Thyroid gland (tissue), 4 donors: ENCODE measurements around the gene CDC42BPA. TPM values are rescaled to one million over a fixed set of nuclear protein-coding genes. Genes with fewer than 3 reads are reported as not detected.

Experiments
- DNase-seq, 2 donors: peaks; one replicate each; pipeline ENCODE4 v3.0.0-alpha.2; 2019
- H3K27ac ChIP-seq, 3 donors: fragments of 200-600 bp; sonication (generic); 1 replicate in 2 of 3; 2 replicates in 1 of 3; pipeline ENCODE4 v1.5.1; 2016 to 2019; ENCODE audit warnings: mild to moderate bottlenecking in 1 of 3, moderate library complexity in 1 of 3
- H3K27me3 ChIP-seq: fragments of 200-600 bp; sonication (generic); one replicate; pipeline ENCODE4 v1.5.1; 2019
- H3K36me3 ChIP-seq, 2 donors: fragments of 200-600 bp; sonication (generic); one replicate each; pipeline ENCODE4 v1.5.1; 2016 to 2019
- H3K4me1 ChIP-seq, 2 donors: fragments of 200-600 bp; sonication (generic); one replicate each; pipeline ENCODE4 v1.5.1; 2017 to 2019
- H3K4me3 ChIP-seq, 3 donors: fragments of 200-600 bp; sonication (generic); replicated peaks in 1 of 3; 1 replicate in 2 of 3; 2 replicates in 1 of 3; pipeline ENCODE4 v1.5.1; 2016; ENCODE audit warnings: mild to moderate bottlenecking in 1 of 3
- H3K9me3 ChIP-seq: fragments of 200-600 bp; sonication (generic); one replicate; pipeline ENCODE4 v1.5.1; 2017
- CTCF ChIP-seq, 6 experiments: fragments of 200-600 bp in 3 of 6; fragments of 450-650 bp in 3 of 6; sonication (generic) in 3 of 6; IDR thresholded peaks; one replicate each; pipeline ENCODE4 v1.5.1; 2016 to 2019; ENCODE audit warnings: antibody characterized with exemption in 6 of 6, mild to moderate bottlenecking in 2 of 6, inconsistent platforms in 1 of 6, moderate library complexity in 1 of 6
- POLR2A ChIP-seq, 2 donors: fragments of 450-650 bp; IDR thresholded peaks; one replicate each; pipeline ENCODE4 v1.6.1; 2017; ENCODE audit warnings: antibody characterized with exemption in 2 of 2, mild to moderate bottlenecking in 2 of 2, moderate library complexity in 1 of 2
- WGBS, 2 donors: methylation state at CpG; one replicate each; pipeline ENCODE4 v1.1.5; 2017; 5-methylcytosine and 5-hydroxymethylcytosine counted together
- intact Hi-C: fragments of 100-400 bp; cut with DNase I; formaldehyde crosslinking; loops from one replicate; pipeline ENCODE4 v1.15.1; 2023
- small RNA-seq: library from RNA; depleted of rRNA; stranded (forward); fragments of <200 nt; gene quantifications from one replicate; pipeline ENCODE3, GENCODE V24; 2016
- total RNA-seq, 4 donors: library from RNA; depleted of rRNA; stranded (reverse); fragments of >200 nt; gene quantifications; one replicate each; pipeline ENCODE4 v1.2.3, GENCODE V29; 2016

Gene CDC42BPA
- total RNA-seq, 4 donors from 2014 or later = 25.0 to 50.0 (median 30.5) TPM

- intact Hi-C loops = no loop called here
- no peak for TF ChIP-seq POLR2A (IDR thresholded peaks at IDR 0.05)
- DNase-seq = no peak
- 89 to 95% methylated on average over 2 of the region's 2 CpGs for WGBS, 2 donors
- no peaks in the 10 kb centered on the region for H3K36me3 ChIP-seq
- H3K9me3 ChIP-seq = no peaks in the 10 kb centered on the region
- H3K27ac ChIP-seq = no peak overlapping the region
- H3K4me3 ChIP-seq = no peak overlapping the region
- H3K4me1 ChIP-seq = peaks cover 20 to 46% of the 10 kb centered on the region in 2 donors
- H3K27me3 ChIP-seq = no peaks in the 10 kb centered on the region
Observed at GRCh38 chr1:226943927-226944326, 374.4 kb downstream of the CDC42BPA start.

- intact Hi-C loops = no loop called here
- H3K4me3 ChIP-seq = no peak overlapping the region
- WGBS, 2 donors = 74 to 81% methylated on average over 5 of the region's 5 CpGs
Observed at GRCh38 chr1:226943156-226943555, 375.1 kb downstream of the CDC42BPA start.

GRCh38 chr1:226942392-226942791 is 375.9 kb downstream of the CDC42BPA start:
- Histone ChIP-seq H3K9me3 (no peaks in the 10 kb centered on the region), H3K36me3 (no peaks in the 10 kb centered on the region), H3K27ac (no peak overlapping the region), H3K27me3 (no peaks in the 10 kb centered on the region), H3K4me3 (no peak overlapping the region), H3K4me1 (peaks cover 25 to 53% of the 10 kb centered on the region in 2 donors)
- DNase-seq = no peak
- intact Hi-C loops = no loop called here
- TF ChIP-seq CTCF (IDR thresholded peaks at IDR 0.05) = no peak
- TF ChIP-seq POLR2A (IDR thresholded peaks at IDR 0.05) = no peak
- WGBS, 2 donors = 90 to 92% methylated on average over 3 of the region's 3 CpGs

More at GRCh38 chr1:226943156-226943555, 375.1 kb downstream of the CDC42BPA start:
- DNase-seq = no peak
- TF ChIP-seq CTCF (IDR thresholded peaks at IDR 0.05) (no peak), POLR2A (IDR thresholded peaks at IDR 0.05) (no peak)
- H3K27ac ChIP-seq = no peak overlapping the region
- no peaks in the 10 kb centered on the region for H3K9me3 ChIP-seq
- H3K27me3 ChIP-seq = no peaks in the 10 kb centered on the region
- H3K36me3 ChIP-seq = no peaks in the 10 kb centered on the region
- H3K4me1 ChIP-seq = peaks cover 25 to 53% of the 10 kb centered on the region in 2 donors

- intact Hi-C loops = no loop called here
- H3K27me3 ChIP-seq = no peaks in the 10 kb centered on the region
- no peaks in the 10 kb centered on the region for H3K9me3 ChIP-seq
- H3K36me3 ChIP-seq = no peaks in the 10 kb centered on the region
- H3K4me3 ChIP-seq = peak overlapping the region; percentile 42 to 69 (median 59)
- peak overlapping the region in 2 of 3 donors; percentile 47 to 95 for H3K27ac ChIP-seq
- WGBS, 2 donors = 45 to 50% methylated on average over 6 of the region's 6 CpGs
- TF ChIP-seq CTCF (IDR thresholded peaks at IDR 0.05) (no peak), POLR2A (IDR thresholded peaks at IDR 0.05) (no peak)
- H3K4me1 ChIP-seq = peaks cover 23 to 45% of the 10 kb centered on the region in 2 donors
- DNase-seq = no peak
Observed at GRCh38 chr1:226940806-226941067, 377.6 kb downstream of the CDC42BPA start.

GRCh38 chr1:226940029-226940805 is 378.1 kb downstream of the CDC42BPA start, which contains the start of gene COQ8A:
Gene COQ8A, plus strand, starts transcription at chr1:226940294. Its CDS starts 21,092 bp downstream, at chr1:226961386.
- peaks cover 18 to 40% of the 10 kb centered on the region in 2 donors for H3K4me1 ChIP-seq
- intact Hi-C loops = no loop called here
- 1% methylated on average over 14 to 15 of the region's 73 CpGs for WGBS, 2 donors

More at GRCh38 chr1:226940029-226940805, 378.1 kb downstream of the CDC42BPA start, which contains the start of gene COQ8A:
- peak; percentile 99 to 100 for DNase-seq
- H3K27ac ChIP-seq = peak within 1 kb of the TSS; percentile 95 to 98 (median 96)
- H3K9me3 ChIP-seq = no peaks in the 10 kb centered on the region
- peak within 1 kb of the TSS; percentile 42 to 69 (median 59) for H3K4me3 ChIP-seq
- no peaks in the 10 kb centered on the region for H3K36me3 ChIP-seq
- TF ChIP-seq CTCF (IDR thresholded peaks at IDR 0.05) (no peak), POLR2A (IDR thresholded peaks at IDR 0.05) (peak in 1 of 2 donors; percentile 73)
- no peaks in the 10 kb centered on the region for H3K27me3 ChIP-seq

Small RNAs within 50 kb of the gene (small RNA-seq; reads per million reads assigned to genes)
- gene AL353689.1 = not detected

Other genes starting within 250 kb of the CDC42BPA start
- 10 to 100 TPM; 15.9 to 35.4 (median 23.9) TPM for gene ZNF678, start 245.1 kb upstream of the CDC42BPA start, total RNA-seq